Stomach (tissue), 4 donors: ENCODE results near the gene EGLN1.

Source experiments
- EP300 ChIP-seq: sonication (generic); formaldehyde crosslinking; IDR thresholded peaks from one replicate; pipeline ENCODE4 v1.6.1; 2017; ENCODE audit warnings: antibody characterized with exemption
- TF ChIP-seq, protein P1 (sequence below), 7 experiments: fragments of 450-650 bp in 4 of 7; fragments of 200-600 bp in 3 of 7; sonication (generic) in 3 of 7; IDR thresholded peaks; one replicate each; pipeline ENCODE4 v1.5.1; 2016 to 2019; ENCODE audit warnings: antibody characterized with exemption in 7 of 7, control low read depth in 2 of 7, mild to moderate bottlenecking in 1 of 7

DNA sequence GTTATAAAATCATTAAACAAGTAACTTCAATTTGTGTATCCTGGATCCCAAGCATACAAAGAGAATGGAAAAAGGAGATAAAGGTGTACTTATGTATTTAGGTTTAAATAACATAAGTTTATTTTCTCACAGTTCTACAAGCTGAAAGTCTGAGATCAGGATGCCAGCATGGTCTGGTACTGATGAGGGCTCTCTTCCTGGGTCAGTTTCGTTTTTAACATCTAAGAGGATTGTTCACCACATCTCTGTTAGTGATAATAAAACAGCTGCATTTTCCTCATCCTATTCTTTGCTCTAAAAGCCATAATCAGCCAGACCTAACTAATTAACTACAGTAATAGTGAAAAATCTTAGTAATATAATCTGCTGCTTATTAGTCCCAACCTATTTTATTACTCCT lies 5.2 kb downstream of the EGLN1 start:
- no peak for TF ChIP-seq EP300
- TF ChIP-seq, protein P1, sequence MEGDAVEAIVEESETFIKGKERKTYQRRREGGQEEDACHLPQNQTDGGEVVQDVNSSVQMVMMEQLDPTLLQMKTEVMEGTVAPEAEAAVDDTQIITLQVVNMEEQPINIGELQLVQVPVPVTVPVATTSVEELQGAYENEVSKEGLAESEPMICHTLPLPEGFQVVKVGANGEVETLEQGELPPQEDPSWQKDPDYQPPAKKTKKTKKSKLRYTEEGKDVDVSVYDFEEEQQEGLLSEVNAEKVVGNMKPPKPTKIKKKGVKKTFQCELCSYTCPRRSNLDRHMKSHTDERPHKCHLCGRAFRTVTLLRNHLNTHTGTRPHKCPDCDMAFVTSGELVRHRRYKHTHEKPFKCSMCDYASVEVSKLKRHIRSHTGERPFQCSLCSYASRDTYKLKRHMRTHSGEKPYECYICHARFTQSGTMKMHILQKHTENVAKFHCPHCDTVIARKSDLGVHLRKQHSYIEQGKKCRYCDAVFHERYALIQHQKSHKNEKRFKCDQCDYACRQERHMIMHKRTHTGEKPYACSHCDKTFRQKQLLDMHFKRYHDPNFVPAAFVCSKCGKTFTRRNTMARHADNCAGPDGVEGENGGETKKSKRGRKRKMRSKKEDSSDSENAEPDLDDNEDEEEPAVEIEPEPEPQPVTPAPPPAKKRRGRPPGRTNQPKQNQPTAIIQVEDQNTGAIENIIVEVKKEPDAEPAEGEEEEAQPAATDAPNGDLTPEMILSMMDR (IDR thresholded peaks at IDR 0.05): no peak
